H1 (cell line): ENCODE results near the gene ALG6. TPM values are rescaled to one million over a fixed set of nuclear protein-coding genes. Genes with fewer than 3 reads are reported as not detected.

Source experiments
- CTCF ChIA-PET: fragments of 300-600 bp; sonication (Branson Sonifier 250); formaldehyde crosslinking; loops from one replicate; lab custom pipeline; 2021; ENCODE audit not compliant: partially characterized antibody; lab: Charles Lee
- POLR2A ChIA-PET: fragments of 300-600 bp; sonication (Branson Sonifier 250); formaldehyde crosslinking; loops from one replicate; lab custom pipeline; 2021; ENCODE audit warnings: inconsistent platforms; ENCODE audit not compliant: partially characterized antibody; lab: Charles Lee
- DNase-seq, 2 experiments: peaks; one replicate each; pipeline versions ENCODE4 v3.0.0 to v3.0.0-alpha.2; 2010 to 2022; ENCODE audit warnings: low spot score in 2 of 2, low read depth in 1 of 2, mixed read lengths in 1 of 2
- FAIRE-seq: peaks from 2 replicates; lab custom pipeline; 2011; peaks lifted over from hg19 to GRCh38; lab: Jason Lieb, UNC
- H2AFZ ChIP-seq: 2 replicates; pipeline ENCODE4 v1.8.1; 2012; ENCODE audit warnings: low read length, inconsistent platforms
- H2AK5ac ChIP-seq: 2 replicates; pipeline ENCODE4 v1.6.1; 2013; ENCODE audit warnings: low read depth, low read length
- H2BK120ac ChIP-seq: replicated peaks from 2 replicates; pipeline ENCODE3; 2013; ENCODE audit warnings: low read depth, low read length, inconsistent platforms
- H2BK12ac ChIP-seq: 2 replicates; pipeline ENCODE4 v1.6.1; 2013; ENCODE audit warnings: low read depth, low read length
- H2BK15ac ChIP-seq: 2 replicates; pipeline ENCODE4 v1.6.1; 2013; ENCODE audit warnings: low read length
- H2BK20ac ChIP-seq: 2 replicates; pipeline ENCODE4 v1.6.1; 2013; ENCODE audit warnings: low read length
- H2BK5ac ChIP-seq: 2 replicates; pipeline ENCODE4 v1.6.1; 2013; ENCODE audit warnings: low read depth, low read length
- H3K14ac ChIP-seq: 2 replicates; pipeline ENCODE4 v1.6.1; 2013; ENCODE audit warnings: inconsistent platforms; ENCODE audit not compliant: insufficient read length
- H3K18ac ChIP-seq: 2 replicates; pipeline ENCODE4 v1.6.1; 2013; ENCODE audit warnings: low read length; ENCODE audit errors: extremely low read depth
- H3K23ac ChIP-seq: 2 replicates; pipeline ENCODE4 v1.6.1; 2013; ENCODE audit warnings: inconsistent platforms; ENCODE audit not compliant: insufficient read length
- H3K23me2 ChIP-seq: 2 replicates; pipeline ENCODE4 v1.6.1; 2013; ENCODE audit warnings: low read depth, low read length
- H3K27ac ChIP-seq: 2 replicates; pipeline ENCODE4 v1.6.1; 2011; ENCODE audit warnings: low read depth, low read length, inconsistent platforms
- H3K27me3 ChIP-seq, 4 experiments: replicated peaks in 1 of 4; 1 replicate in 1 of 4; 2 replicates in 3 of 4; pipeline versions ENCODE4 v1.6.1 to v1.8.1; 2011 to 2013; ENCODE audit warnings: low read length in 3 of 4, mild to moderate bottlenecking in 3 of 4, inconsistent platforms in 2 of 4, mixed read lengths in 2 of 4, moderate library complexity in 1 of 4; ENCODE audit not compliant: control insufficient read depth in 3 of 4, insufficient read depth in 3 of 4; ENCODE audit errors: extremely low read depth in 1 of 4
- H3K36me3 ChIP-seq, 4 experiments: 2 replicates each; pipeline versions ENCODE4 v1.6.1 to v1.8.1; 2011 to 2013; ENCODE audit warnings: mild to moderate bottlenecking in 4 of 4, low read length in 3 of 4, moderate library complexity in 2 of 4, control low read depth in 1 of 4, inconsistent platforms in 1 of 4; ENCODE audit not compliant: insufficient read depth in 4 of 4, control insufficient read depth in 2 of 4
- H3K4ac ChIP-seq: replicated peaks from 2 replicates; pipeline ENCODE3; 2013; ENCODE audit warnings: low read length, low read depth, mixed read lengths, inconsistent platforms; ENCODE audit not compliant: insufficient read length
- H3K4me1 ChIP-seq, 4 experiments: replicated peaks in 1 of 4; 1 replicate in 1 of 4; 2 replicates in 3 of 4; pipeline versions ENCODE4 v1.6.1 to v1.8.1; 2011 to 2013; ENCODE audit warnings: low read length in 3 of 4, inconsistent platforms in 2 of 4, mixed read lengths in 1 of 4; ENCODE audit not compliant: insufficient read depth in 4 of 4, control insufficient read depth in 3 of 4
- H3K4me2 ChIP-seq, 2 experiments: 2 replicates each; pipeline versions ENCODE4 v1.6.1 to v1.8.1; 2011 to 2013; ENCODE audit warnings: low read depth in 2 of 2, low read length in 2 of 2, control low read depth in 1 of 2, inconsistent platforms in 1 of 2, mild to moderate bottlenecking in 1 of 2; ENCODE audit not compliant: insufficient read depth in 1 of 2
- H3K4me3 ChIP-seq, 4 experiments: fragments of 200-600, 300-600 bp in 1 of 4; sonication (generic), shearing (Covaris generic), sonication (Bioruptor Twin) in 1 of 4; 2 replicates each; pipeline versions ENCODE4 v1.5.1 to v1.8.1; 2011 to 2016; ENCODE audit warnings: low read length in 4 of 4, low read depth in 3 of 4, control low read depth in 2 of 4, inconsistent platforms in 2 of 4, mild to moderate bottlenecking in 2 of 4, mixed read lengths in 1 of 4, moderate library complexity in 1 of 4; ENCODE audit not compliant: insufficient read depth in 2 of 4; ENCODE audit errors: extremely low read depth in 1 of 4
- H3K56ac ChIP-seq: replicated peaks from 2 replicates; pipeline ENCODE3; 2013; ENCODE audit warnings: low read depth, mild to moderate bottlenecking, mixed read lengths, low read length, inconsistent platforms; ENCODE audit not compliant: insufficient read length
- H3K79me1 ChIP-seq: 2 replicates; pipeline ENCODE4 v1.6.1; 2013; ENCODE audit warnings: low read depth, low read length, control low read depth
- H3K79me2 ChIP-seq, 2 experiments: 2 replicates each; pipeline versions ENCODE4 v1.6.1 to v1.8.1; 2012 to 2013; ENCODE audit warnings: low read length in 2 of 2, mild to moderate bottlenecking in 2 of 2, inconsistent platforms in 1 of 2; ENCODE audit not compliant: insufficient read depth in 2 of 2, control insufficient read depth in 1 of 2
- H3K9ac ChIP-seq, 4 experiments: replicated peaks in 1 of 4; 1 replicate in 1 of 4; 2 replicates in 3 of 4; pipeline versions ENCODE4 v1.6.1 to v1.8.1; 2011 to 2013; ENCODE audit warnings: low read depth in 3 of 4, low read length in 3 of 4, control low read depth in 2 of 4, mild to moderate bottlenecking in 2 of 4, moderate library complexity in 2 of 4, inconsistent platforms in 1 of 4; ENCODE audit errors: extremely low read depth in 1 of 4
- H3K9me3 ChIP-seq, 2 experiments: 2 replicates each; pipeline versions ENCODE4 v1.6.1 to v1.8.1; 2012 to 2013; ENCODE audit warnings: mild to moderate bottlenecking in 2 of 2, moderate library complexity in 2 of 2, control low read depth in 1 of 2, inconsistent platforms in 1 of 2, low read depth in 1 of 2, low read length in 1 of 2, mixed read lengths in 1 of 2; ENCODE audit not compliant: insufficient read depth in 2 of 2
- H4K20me1 ChIP-seq, 2 experiments: replicated peaks in 1 of 2; 2 replicates each; pipeline versions ENCODE3 to v1.8.1; 2011 to 2013; ENCODE audit warnings: inconsistent platforms in 2 of 2, low read length in 2 of 2, mild to moderate bottlenecking in 1 of 2; ENCODE audit not compliant: insufficient read depth in 2 of 2, control insufficient read depth in 1 of 2
- H4K5ac ChIP-seq: 2 replicates; pipeline ENCODE4 v1.6.1; 2013; ENCODE audit warnings: low read length, low read depth, mixed read lengths, inconsistent platforms; ENCODE audit not compliant: insufficient read length
- H4K8ac ChIP-seq: 2 replicates; pipeline ENCODE4 v1.8.0; 2013; ENCODE audit warnings: mild to moderate bottlenecking, moderate library complexity, low read length, inconsistent platforms; ENCODE audit not compliant: insufficient read depth; ENCODE audit errors: extremely low read depth
- H4K91ac ChIP-seq: replicated peaks from 2 replicates; pipeline ENCODE3; 2013; ENCODE audit warnings: low read length, mixed read lengths, inconsistent platforms; ENCODE audit not compliant: insufficient read length
- CHD2 ChIP-seq: IDR thresholded peaks from 2 replicates; pipeline ENCODE4 v1.6.1; 2012; ENCODE audit warnings: low read length, improper control_type of control experiment
- E2F6 ChIP-seq: IDR thresholded peaks from 2 replicates; pipeline ENCODE4 v1.6.1; 2012; ENCODE audit warnings: inconsistent platforms
- WGBS, 2 experiments: shearing (Covaris generic) in 1 of 2; methylation state at CpG; one replicate each; pipeline versions ENCODE4 v1.1.6 to v1.1.7; 2013 to 2015; ENCODE audit warnings: low lambda C conversion rate in 2 of 2, mixed read lengths in 2 of 2, inconsistent platforms in 1 of 2, low coverage in 1 of 2, missing lambda C conversion rate in 1 of 2; ENCODE audit not compliant: insufficient replicate concordance in 2 of 2, insufficient coverage in 1 of 2, insufficient read length in 1 of 2; ENCODE audit errors: extremely low coverage in 1 of 2, missing lambda C conversion rate in 1 of 2; 5-methylcytosine and 5-hydroxymethylcytosine counted together
- polyA plus RNA-seq, 7 experiments: library from polyadenylated mRNA; depleted of rRNA in 3 of 7; stranded (reverse) in 5 of 7; unstranded in 2 of 7; fragments of >200 nt in 5 of 7; fragments of 200-250 nt in 2 of 7; gene quantifications; 1 replicate in 5 of 7; 2 replicates in 1 of 7; 4 replicates in 1 of 7; pipeline versions ENCODE4 v1.2.1 to v1.2.3, GENCODE V29; 2011 to 2013; ENCODE audit warnings: missing spikeins in 2 of 7, mixed read lengths in 2 of 7
- total RNA-seq: library from RNA; stranded (reverse); fragmentation: NEBNext Ultra II Directional; extraction: Animal tissue kit (Norgen Biotek cat#: 25700); gene quantifications from 2 replicates; pipeline ENCODE4 v1.2.1, GENCODE V29; 2021

Gene ALG6
- total and polyA plus RNA-seq, 2 of the 8 experiments (the other 6 are each of a cell fraction or from before 2014, with no cell fraction given): 17.8 to 26.8 TPM

- no peak overlapping the region for H2BK120ac ChIP-seq
- no peaks in the 10 kb centered on the region for H3K23me2 ChIP-seq
- H4K8ac ChIP-seq: no peak overlapping the region
- no peak overlapping the region for H3K4ac ChIP-seq
- CTCF ChIA-PET: interaction anchor here (1.0 kb wide), 1 partner anchor 12 kb away, joined by 3 read pairs; no protein-coding TSS in a partner anchor
- H3K79me2 ChIP-seq: no peaks in the 10 kb centered on the region
- WGBS, 2 experiments: 91% methylated on average over 4 of the region's 4 CpGs; no CpG with 5 or more reads in 1 of the 2 experiments
- H2BK5ac ChIP-seq: no peak overlapping the region
- H3K4me2 ChIP-seq: no peak overlapping the region
- H3K4me3 ChIP-seq: no peak overlapping the region
- H3K23ac ChIP-seq: no peak overlapping the region
- no peak overlapping the region for H4K5ac ChIP-seq
- no peaks in the 10 kb centered on the region for H3K36me3 ChIP-seq
- no peak for DNase-seq
- no peaks in the 10 kb centered on the region for H4K20me1 ChIP-seq
- TF ChIP-seq E2F6 (no peak), CHD2 (no peak)
- POLR2A ChIA-PET: no interaction called here
- no peaks in the 10 kb centered on the region for H3K27me3 ChIP-seq
- no peaks in the 10 kb centered on the region for H3K9me3 ChIP-seq
- no peaks in the 10 kb centered on the region for H3K79me1 ChIP-seq
- no peak overlapping the region for H3K9ac ChIP-seq
- no peak overlapping the region for H2AK5ac ChIP-seq
- no peaks in the 10 kb centered on the region; a peak in 1 of 7 replicates for H3K4me1 ChIP-seq
- no peak overlapping the region for H2BK12ac ChIP-seq
- no peak overlapping the region for H3K14ac ChIP-seq
- no peak overlapping the region for H3K56ac ChIP-seq
- H2BK15ac ChIP-seq: no peak overlapping the region
- no peak overlapping the region for H4K91ac ChIP-seq
- H2AFZ ChIP-seq: no peak overlapping the region
- H3K18ac ChIP-seq: no peak overlapping the region
- FAIRE-seq: no peak
- H3K27ac ChIP-seq: no peak overlapping the region
- no peak overlapping the region for H2BK20ac ChIP-seq
Observed at GRCh38 chr1:63408331-63408730, 40.9 kb downstream of the ALG6 start.
